WTC11 (cell line): ENCODE data around the gene CARHSP1. TPM values are rescaled to one million over a fixed set of nuclear protein-coding genes. Genes with fewer than 3 reads are reported as not detected.
A peak's percentile ranks its signal among the peaks of the same experiment; 100 is the strongest.

ENCODE experiments used
- ATAC-seq: fragments of 200-7000 bp; cut with Tn5 transposase; 2 replicates; pipeline ENCODE4 v1.10.0; 2021; ENCODE audit warnings: mild to moderate bottlenecking, moderate library complexity
- CTCF ChIA-PET: fragments of 300-600 bp; sonication (Branson Sonifier 250); formaldehyde crosslinking; loops from one replicate; lab custom pipeline; 2021; ENCODE audit warnings: antibody characterized with exemption; lab: Charles Lee
- POLR2A ChIA-PET: fragments of 350-600 bp; sonication (Branson Sonifier 250); formaldehyde crosslinking; loops from one replicate; lab custom pipeline; 2021; ENCODE audit warnings: antibody characterized with exemption; lab: Charles Lee
- DNase-seq: peaks from one replicate; pipeline ENCODE4 v3.0.0; 2021; ENCODE audit warnings: low spot score
- H3K27ac Mint-ChIP-seq: 2 replicates; pipeline ENCODE4 v1.8.0; 2021; ENCODE audit warnings: mixed read lengths
- H3K27me3 Mint-ChIP-seq: 2 replicates; pipeline ENCODE4 v1.8.0; 2021; ENCODE audit warnings: low read depth, mild to moderate bottlenecking, moderate library complexity, mixed read lengths
- H3K36me3 Mint-ChIP-seq: 2 replicates; pipeline ENCODE4 v1.8.0; 2021; ENCODE audit warnings: mixed read lengths
- H3K4me1 Mint-ChIP-seq: 2 replicates; pipeline ENCODE4 v1.8.0; 2022; ENCODE audit warnings: mixed read lengths
- H3K4me3 Mint-ChIP-seq: 2 replicates; pipeline ENCODE4 v1.8.0; 2021; ENCODE audit warnings: mild to moderate bottlenecking, moderate library complexity, mixed read lengths
- H3K9me3 Mint-ChIP-seq: 2 replicates; pipeline ENCODE4 v1.8.0; 2021; ENCODE audit warnings: mixed read lengths
- CREM ChIP-seq: sonication (generic); formaldehyde crosslinking; IDR thresholded peaks from 2 replicates; pipeline ENCODE4 v1.8.1; 2022; ENCODE audit warnings: mild to moderate bottlenecking, missing genetic modification reagents, moderate library complexity
- ESRRA ChIP-seq: sonication (generic); formaldehyde crosslinking; IDR thresholded peaks from 2 replicates; pipeline ENCODE4 v1.8.1; 2022; ENCODE audit warnings: mild to moderate bottlenecking, missing genetic modification reagents, borderline replicate concordance
- GTF2I ChIP-seq: fragments of 250-450 bp; sonication (Bioruptor Pico); conservative IDR thresholded peaks from 2 replicates; pipeline ENCODE4 v1.4.0; 2021; ENCODE audit warnings: mild to moderate bottlenecking
- NR2C2 ChIP-seq: sonication (generic); formaldehyde crosslinking; IDR thresholded peaks from 2 replicates; pipeline ENCODE4 v1.8.0; 2022; ENCODE audit warnings: mild to moderate bottlenecking, missing genetic modification reagents
- NR3C1 ChIP-seq: sonication (generic); formaldehyde crosslinking; conservative IDR thresholded peaks from 2 replicates; pipeline ENCODE4 v1.8.1; 2023; ENCODE audit warnings: low read depth, mild to moderate bottlenecking, missing genetic modification reagents
- SMAD3 ChIP-seq: sonication (generic); formaldehyde crosslinking; IDR thresholded peaks from 2 replicates; pipeline ENCODE4 v1.8.0; 2022; ENCODE audit warnings: missing genetic modification reagents, mild to moderate bottlenecking, borderline replicate concordance
- SMAD4 ChIP-seq: sonication (generic); formaldehyde crosslinking; IDR thresholded peaks from 2 replicates; pipeline ENCODE4 v1.8.0; 2022; ENCODE audit warnings: mild to moderate bottlenecking, missing genetic modification reagents
- TP53 ChIP-seq: sonication (generic); formaldehyde crosslinking; IDR thresholded peaks from 2 replicates; pipeline ENCODE4 v1.8.1; 2023; ENCODE audit warnings: mild to moderate bottlenecking, missing genetic modification reagents
- ZNF121 ChIP-seq: sonication (generic); formaldehyde crosslinking; IDR thresholded peaks from 2 replicates; pipeline ENCODE4 v1.8.0; 2023; ENCODE audit warnings: missing genetic modification reagents
- ZNF232 ChIP-seq: sonication (generic); formaldehyde crosslinking; IDR thresholded peaks from 2 replicates; pipeline ENCODE4 v1.8.0; 2022; ENCODE audit warnings: mild to moderate bottlenecking, missing genetic modification reagents
- total RNA-seq: library from RNA; stranded (reverse); gene quantifications from 3 replicates; pipeline ENCODE4 v1.2.3, GENCODE V29; 2021
- TF ChIP-seq, protein P1 (sequence below): fragments of 200-600 bp; IDR thresholded peaks from 2 replicates; pipeline ENCODE4 v1.8.0; 2022; ENCODE audit warnings: antibody characterized with exemption
- TF ChIP-seq, protein P2 (sequence below): sonication (generic); formaldehyde crosslinking; IDR thresholded peaks from 2 replicates; pipeline ENCODE4 v1.8.1; 2022; ENCODE audit warnings: mild to moderate bottlenecking, missing genetic modification reagents, moderate library complexity, borderline replicate concordance
- TF ChIP-seq, protein P3 (sequence below): fragments of 250-450 bp; sonication (Bioruptor Pico); IDR thresholded peaks from 2 replicates; pipeline ENCODE4 v1.9.0; 2021; ENCODE audit warnings: mild to moderate bottlenecking, borderline replicate concordance
- TF ChIP-seq, protein P4 (sequence below): fragments of 250-450 bp; sonication (Bioruptor Pico); IDR thresholded peaks from 2 replicates; pipeline ENCODE4 v1.9.0; 2021; ENCODE audit warnings: mild to moderate bottlenecking
- TF ChIP-seq, protein P5 (sequence below): sonication (generic); formaldehyde crosslinking; IDR thresholded peaks from 2 replicates; pipeline ENCODE4 v1.8.0; 2023; ENCODE audit warnings: missing genetic modification reagents, mild to moderate bottlenecking, borderline replicate concordance

Gene CARHSP1
- total RNA-seq, 1 experiment from 2014 or later: 261 TPM

DNA sequence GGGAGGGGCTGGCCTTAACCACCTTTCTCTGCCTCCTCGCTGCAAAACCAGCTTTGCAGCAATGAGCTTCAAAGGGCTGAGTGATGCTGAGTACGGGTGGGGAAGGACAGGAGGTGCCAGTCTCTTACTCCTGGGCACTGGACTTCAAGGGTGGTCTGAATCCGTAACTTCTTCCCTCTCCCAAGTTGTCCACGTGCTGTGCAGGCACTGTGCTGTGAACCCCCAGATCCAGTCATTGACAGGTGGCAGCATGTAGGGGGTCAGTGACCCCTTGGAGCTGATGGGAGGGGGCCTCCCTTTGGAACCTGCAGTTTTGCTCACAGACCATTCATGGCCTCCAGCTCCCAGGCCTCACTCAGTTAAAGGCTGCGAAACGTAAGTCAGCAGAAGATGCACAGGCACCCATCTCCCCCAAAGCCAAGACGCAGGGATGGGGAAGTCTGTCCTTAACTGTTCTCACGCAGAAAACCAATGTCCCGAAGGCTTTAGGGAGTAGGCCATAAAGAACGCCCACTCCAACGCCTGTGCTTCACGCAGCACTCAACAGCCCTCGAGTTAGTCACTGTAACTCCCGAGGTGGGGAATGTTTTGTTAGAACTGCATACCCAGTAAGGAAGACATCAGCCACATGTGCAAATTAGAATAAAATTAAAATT is 21.2 kb upstream of the CARHSP1 start:
- DNase-seq (no peak), ATAC-seq (no peak)
- TF ChIP-seq, protein P1, sequence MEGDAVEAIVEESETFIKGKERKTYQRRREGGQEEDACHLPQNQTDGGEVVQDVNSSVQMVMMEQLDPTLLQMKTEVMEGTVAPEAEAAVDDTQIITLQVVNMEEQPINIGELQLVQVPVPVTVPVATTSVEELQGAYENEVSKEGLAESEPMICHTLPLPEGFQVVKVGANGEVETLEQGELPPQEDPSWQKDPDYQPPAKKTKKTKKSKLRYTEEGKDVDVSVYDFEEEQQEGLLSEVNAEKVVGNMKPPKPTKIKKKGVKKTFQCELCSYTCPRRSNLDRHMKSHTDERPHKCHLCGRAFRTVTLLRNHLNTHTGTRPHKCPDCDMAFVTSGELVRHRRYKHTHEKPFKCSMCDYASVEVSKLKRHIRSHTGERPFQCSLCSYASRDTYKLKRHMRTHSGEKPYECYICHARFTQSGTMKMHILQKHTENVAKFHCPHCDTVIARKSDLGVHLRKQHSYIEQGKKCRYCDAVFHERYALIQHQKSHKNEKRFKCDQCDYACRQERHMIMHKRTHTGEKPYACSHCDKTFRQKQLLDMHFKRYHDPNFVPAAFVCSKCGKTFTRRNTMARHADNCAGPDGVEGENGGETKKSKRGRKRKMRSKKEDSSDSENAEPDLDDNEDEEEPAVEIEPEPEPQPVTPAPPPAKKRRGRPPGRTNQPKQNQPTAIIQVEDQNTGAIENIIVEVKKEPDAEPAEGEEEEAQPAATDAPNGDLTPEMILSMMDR: no peak
- no peak for TF ChIP-seq SMAD4 (CRISPR knock-in tag)
- CTCF ChIA-PET: interaction anchor here (0.8 to 2.7 kb wide), 5 partner anchors 10 to 119 kb away, joined by 3 to 8 read pairs (median 5); no protein-coding TSS in a partner anchor
- Mint-ChIP-seq H3K27me3 (no peaks in the 10 kb centered on the region; the same call in 1 of the 2 replicates), H3K36me3 (peaks cover 49% of the 10 kb centered on the region), H3K4me3 (no peak overlapping the region), H3K4me1 (peaks cover 15% of the 10 kb centered on the region), H3K27ac (no peak overlapping the region), H3K9me3 (no peaks in the 10 kb centered on the region)
- POLR2A ChIA-PET: no interaction called here

DNA sequence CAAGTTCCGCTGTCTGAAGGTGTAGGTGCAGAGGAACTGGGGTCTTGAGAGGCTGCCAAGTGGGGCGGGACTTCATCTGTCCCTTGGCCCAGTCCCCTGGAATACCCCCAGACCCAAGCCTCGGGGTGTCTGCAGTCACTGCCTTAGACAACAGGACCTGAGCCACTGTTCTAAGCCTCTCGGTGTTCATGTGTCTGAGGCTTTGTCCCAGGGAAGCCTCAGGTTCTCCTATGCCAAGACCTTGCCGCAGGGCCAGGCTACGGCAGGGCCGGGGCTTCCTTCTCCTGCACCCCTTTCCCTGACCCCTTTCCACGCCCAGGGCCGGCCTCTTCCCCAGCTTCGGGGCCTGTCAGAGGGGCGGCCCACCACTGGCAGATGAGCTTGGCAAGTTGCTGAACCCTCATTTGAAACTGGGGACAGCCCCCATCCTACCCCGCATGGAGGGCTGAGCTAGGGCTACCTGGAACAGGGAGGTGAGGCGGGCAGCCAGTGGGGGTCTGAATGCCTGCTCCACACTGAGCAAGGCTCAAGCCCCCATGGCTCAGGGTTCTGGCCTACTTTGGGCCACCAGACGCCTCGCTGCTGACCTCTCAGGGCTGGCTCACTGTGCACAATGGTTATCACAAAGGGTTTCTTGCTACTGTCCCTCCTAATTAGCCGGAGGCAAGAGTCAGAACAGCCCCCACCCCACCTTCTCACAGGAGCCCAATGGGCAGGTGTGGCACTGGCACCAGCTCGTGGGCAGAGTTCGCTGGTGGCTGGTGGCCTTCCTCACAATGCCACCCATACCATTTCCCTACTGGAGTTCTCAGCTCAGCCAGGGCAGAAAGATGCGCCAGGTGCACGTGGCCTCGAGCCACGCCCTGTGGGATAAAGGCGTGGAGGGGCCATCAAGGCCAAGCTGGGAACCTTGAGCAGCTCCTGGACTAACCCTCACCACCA is 20.4 kb upstream of the CARHSP1 start:
- ChIA-PET POLR2A (interaction anchor here (0.6 kb wide), 1 partner anchor 162 kb away, joined by 3 read pairs; no protein-coding TSS in a partner anchor), CTCF (interaction anchor here (0.8 to 2.7 kb wide), 7 partner anchors 9 to 124 kb away, joined by 3 to 8 read pairs (median 4); partner anchors contain the start of gene CARHSP1)
- Mint-ChIP-seq H3K9me3 (no peaks in the 10 kb centered on the region), H3K27me3 (no peaks in the 10 kb centered on the region; the same call in 1 of the 2 replicates), H3K27ac (no peak overlapping the region), H3K36me3 (peaks cover 41% of the 10 kb centered on the region), H3K4me1 (peaks cover 15% of the 10 kb centered on the region), H3K4me3 (no peak overlapping the region)
- DNase-seq: no peak
- TF ChIP-seq, protein P2, sequence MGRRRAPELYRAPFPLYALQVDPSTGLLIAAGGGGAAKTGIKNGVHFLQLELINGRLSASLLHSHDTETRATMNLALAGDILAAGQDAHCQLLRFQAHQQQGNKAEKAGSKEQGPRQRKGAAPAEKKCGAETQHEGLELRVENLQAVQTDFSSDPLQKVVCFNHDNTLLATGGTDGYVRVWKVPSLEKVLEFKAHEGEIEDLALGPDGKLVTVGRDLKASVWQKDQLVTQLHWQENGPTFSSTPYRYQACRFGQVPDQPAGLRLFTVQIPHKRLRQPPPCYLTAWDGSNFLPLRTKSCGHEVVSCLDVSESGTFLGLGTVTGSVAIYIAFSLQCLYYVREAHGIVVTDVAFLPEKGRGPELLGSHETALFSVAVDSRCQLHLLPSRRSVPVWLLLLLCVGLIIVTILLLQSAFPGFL: peak; percentile 68; the same call in 1 of the 2 replicates
- TF ChIP-seq TP53 (CRISPR knock-in tag): no peak
- TF ChIP-seq, all 79 proteins: peak for 1
- no peak for ATAC-seq

DNA sequence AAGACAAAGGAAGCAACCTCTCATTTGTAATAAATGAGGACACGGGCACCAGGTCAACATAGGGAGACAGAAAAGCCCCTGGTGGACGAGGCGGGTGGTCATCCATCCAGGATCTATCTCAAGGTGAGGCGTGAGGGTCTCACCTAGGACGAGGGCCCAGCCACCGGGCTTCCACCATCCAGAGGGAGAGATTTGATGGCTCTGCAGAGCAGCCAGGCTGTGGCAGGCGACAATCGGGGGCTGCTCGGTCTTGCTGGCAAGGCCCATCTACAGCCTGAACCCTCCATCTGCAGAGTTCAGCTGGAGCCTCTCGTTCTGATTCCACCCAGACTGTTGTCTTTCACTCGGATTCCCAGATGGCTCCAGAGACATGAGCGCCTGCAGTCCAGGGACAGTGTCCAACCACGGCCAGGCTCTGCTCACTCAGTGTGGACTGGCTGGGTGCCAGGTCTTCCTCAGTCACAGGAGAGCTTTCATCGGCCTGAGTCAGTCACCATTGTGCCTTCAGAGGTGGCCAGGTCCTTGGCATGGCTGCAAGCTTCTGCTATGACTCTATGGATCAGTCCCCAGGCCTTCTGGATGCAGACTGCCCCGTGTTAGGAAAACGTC is 19.2 kb upstream of the CARHSP1 start:
- peaks cover 29% of the 10 kb centered on the region for H3K36me3 Mint-ChIP-seq
- H3K27me3 Mint-ChIP-seq: no peaks in the 10 kb centered on the region; the same call in 1 of the 2 replicates
- ATAC-seq: no peak
- no peak for DNase-seq
- no peak overlapping the region for H3K27ac Mint-ChIP-seq
- ChIA-PET POLR2A (interaction anchor here (0.6 kb wide), 1 partner anchor 161 kb away, joined by 3 read pairs; no protein-coding TSS in a partner anchor), CTCF (interaction anchor here (0.8 to 5.2 kb wide), 5 partner anchors 8 to 125 kb away, joined by 4 to 36 read pairs (median 5); partner anchors contain the start of gene CARHSP1)
- H3K4me3 Mint-ChIP-seq: no peak overlapping the region
- H3K9me3 Mint-ChIP-seq: no peaks in the 10 kb centered on the region
- peaks cover 15% of the 10 kb centered on the region for H3K4me1 Mint-ChIP-seq
- TF ChIP-seq, protein P3, sequence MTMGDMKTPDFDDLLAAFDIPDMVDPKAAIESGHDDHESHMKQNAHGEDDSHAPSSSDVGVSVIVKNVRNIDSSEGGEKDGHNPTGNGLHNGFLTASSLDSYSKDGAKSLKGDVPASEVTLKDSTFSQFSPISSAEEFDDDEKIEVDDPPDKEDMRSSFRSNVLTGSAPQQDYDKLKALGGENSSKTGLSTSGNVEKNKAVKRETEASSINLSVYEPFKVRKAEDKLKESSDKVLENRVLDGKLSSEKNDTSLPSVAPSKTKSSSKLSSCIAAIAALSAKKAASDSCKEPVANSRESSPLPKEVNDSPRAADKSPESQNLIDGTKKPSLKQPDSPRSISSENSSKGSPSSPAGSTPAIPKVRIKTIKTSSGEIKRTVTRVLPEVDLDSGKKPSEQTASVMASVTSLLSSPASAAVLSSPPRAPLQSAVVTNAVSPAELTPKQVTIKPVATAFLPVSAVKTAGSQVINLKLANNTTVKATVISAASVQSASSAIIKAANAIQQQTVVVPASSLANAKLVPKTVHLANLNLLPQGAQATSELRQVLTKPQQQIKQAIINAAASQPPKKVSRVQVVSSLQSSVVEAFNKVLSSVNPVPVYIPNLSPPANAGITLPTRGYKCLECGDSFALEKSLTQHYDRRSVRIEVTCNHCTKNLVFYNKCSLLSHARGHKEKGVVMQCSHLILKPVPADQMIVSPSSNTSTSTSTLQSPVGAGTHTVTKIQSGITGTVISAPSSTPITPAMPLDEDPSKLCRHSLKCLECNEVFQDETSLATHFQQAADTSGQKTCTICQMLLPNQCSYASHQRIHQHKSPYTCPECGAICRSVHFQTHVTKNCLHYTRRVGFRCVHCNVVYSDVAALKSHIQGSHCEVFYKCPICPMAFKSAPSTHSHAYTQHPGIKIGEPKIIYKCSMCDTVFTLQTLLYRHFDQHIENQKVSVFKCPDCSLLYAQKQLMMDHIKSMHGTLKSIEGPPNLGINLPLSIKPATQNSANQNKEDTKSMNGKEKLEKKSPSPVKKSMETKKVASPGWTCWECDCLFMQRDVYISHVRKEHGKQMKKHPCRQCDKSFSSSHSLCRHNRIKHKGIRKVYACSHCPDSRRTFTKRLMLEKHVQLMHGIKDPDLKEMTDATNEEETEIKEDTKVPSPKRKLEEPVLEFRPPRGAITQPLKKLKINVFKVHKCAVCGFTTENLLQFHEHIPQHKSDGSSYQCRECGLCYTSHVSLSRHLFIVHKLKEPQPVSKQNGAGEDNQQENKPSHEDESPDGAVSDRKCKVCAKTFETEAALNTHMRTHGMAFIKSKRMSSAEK (CRISPR knock-in tag): no peak
- TF ChIP-seq ZNF121: no peak
- TF ChIP-seq, protein P4, sequence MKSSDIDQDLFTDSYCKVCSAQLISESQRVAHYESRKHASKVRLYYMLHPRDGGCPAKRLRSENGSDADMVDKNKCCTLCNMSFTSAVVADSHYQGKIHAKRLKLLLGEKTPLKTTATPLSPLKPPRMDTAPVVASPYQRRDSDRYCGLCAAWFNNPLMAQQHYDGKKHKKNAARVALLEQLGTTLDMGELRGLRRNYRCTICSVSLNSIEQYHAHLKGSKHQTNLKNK (CRISPR knock-in tag): no peak
- TF ChIP-seq NR3C1: no peak
- TF ChIP-seq GTF2I: no peak
- no peak for TF ChIP-seq ESRRA
- no peak for TF ChIP-seq CREM
- no peak for TF ChIP-seq SMAD3
- no peak for TF ChIP-seq NR2C2 (CRISPR knock-in tag)
- TF ChIP-seq, protein P5, sequence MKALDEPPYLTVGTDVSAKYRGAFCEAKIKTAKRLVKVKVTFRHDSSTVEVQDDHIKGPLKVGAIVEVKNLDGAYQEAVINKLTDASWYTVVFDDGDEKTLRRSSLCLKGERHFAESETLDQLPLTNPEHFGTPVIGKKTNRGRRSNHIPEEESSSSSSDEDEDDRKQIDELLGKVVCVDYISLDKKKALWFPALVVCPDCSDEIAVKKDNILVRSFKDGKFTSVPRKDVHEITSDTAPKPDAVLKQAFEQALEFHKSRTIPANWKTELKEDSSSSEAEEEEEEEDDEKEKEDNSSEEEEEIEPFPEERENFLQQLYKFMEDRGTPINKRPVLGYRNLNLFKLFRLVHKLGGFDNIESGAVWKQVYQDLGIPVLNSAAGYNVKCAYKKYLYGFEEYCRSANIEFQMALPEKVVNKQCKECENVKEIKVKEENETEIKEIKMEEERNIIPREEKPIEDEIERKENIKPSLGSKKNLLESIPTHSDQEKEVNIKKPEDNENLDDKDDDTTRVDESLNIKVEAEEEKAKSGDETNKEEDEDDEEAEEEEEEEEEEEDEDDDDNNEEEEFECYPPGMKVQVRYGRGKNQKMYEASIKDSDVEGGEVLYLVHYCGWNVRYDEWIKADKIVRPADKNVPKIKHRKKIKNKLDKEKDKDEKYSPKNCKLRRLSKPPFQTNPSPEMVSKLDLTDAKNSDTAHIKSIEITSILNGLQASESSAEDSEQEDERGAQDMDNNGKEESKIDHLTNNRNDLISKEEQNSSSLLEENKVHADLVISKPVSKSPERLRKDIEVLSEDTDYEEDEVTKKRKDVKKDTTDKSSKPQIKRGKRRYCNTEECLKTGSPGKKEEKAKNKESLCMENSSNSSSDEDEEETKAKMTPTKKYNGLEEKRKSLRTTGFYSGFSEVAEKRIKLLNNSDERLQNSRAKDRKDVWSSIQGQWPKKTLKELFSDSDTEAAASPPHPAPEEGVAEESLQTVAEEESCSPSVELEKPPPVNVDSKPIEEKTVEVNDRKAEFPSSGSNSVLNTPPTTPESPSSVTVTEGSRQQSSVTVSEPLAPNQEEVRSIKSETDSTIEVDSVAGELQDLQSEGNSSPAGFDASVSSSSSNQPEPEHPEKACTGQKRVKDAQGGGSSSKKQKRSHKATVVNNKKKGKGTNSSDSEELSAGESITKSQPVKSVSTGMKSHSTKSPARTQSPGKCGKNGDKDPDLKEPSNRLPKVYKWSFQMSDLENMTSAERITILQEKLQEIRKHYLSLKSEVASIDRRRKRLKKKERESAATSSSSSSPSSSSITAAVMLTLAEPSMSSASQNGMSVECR (CRISPR knock-in tag): no peak
- TF ChIP-seq TP53 (CRISPR knock-in tag): no peak
- no peak for TF ChIP-seq ZNF232
